Nephron progenitor cell (in vitro differentiated cells): ENCODE data around the gene TKTL1.

Source experiments
- DNase-seq: peaks from one replicate; pipeline ENCODE4 v3.0.0; 2021
- H3K27ac Mint-ChIP-seq: 2 replicates; pipeline ENCODE4 v1.8.0; 2021; ENCODE audit warnings: mild to moderate bottlenecking, moderate library complexity, mixed read lengths
- H3K27me3 Mint-ChIP-seq: 2 replicates; pipeline ENCODE4 v1.8.0; 2021; ENCODE audit warnings: mild to moderate bottlenecking, low read depth, mixed read lengths; ENCODE audit not compliant: poor library complexity
- H3K36me3 Mint-ChIP-seq: 2 replicates; pipeline ENCODE4 v1.8.0; 2021; ENCODE audit warnings: low read depth, mixed read lengths
- H3K4me1 Mint-ChIP-seq: 2 replicates; pipeline ENCODE4 v1.8.0; 2021; ENCODE audit warnings: mixed read lengths
- H3K4me3 Mint-ChIP-seq: 2 replicates; pipeline ENCODE4 v1.8.0; 2021; ENCODE audit warnings: mild to moderate bottlenecking, moderate library complexity, mixed read lengths
- H3K9me3 Mint-ChIP-seq: 2 replicates; pipeline ENCODE4 v1.8.0; 2021; ENCODE audit warnings: mild to moderate bottlenecking, moderate library complexity, mixed read lengths
- TF ChIP-seq, protein P1 (sequence below): fragments of 200-600 bp; sonication (generic); IDR thresholded peaks from 2 replicates; pipeline ENCODE4 v1.5.0; 2021; ENCODE audit warnings: antibody characterized with exemption

Gene TKTL1

GRCh38 chrX:154327038-154327820, 31.6 kb downstream of the TKTL1 start:
- no peak for DNase-seq
- Mint-ChIP-seq H3K9me3 (peaks cover 67% of the 10 kb centered on the region), H3K4me3 (no peak overlapping the region), H3K36me3 (no peaks in the 10 kb centered on the region), H3K27me3 (peaks cover 17% of the 10 kb centered on the region), H3K4me1 (peaks cover 53% of the 10 kb centered on the region), H3K27ac (no peak overlapping the region)
- TF ChIP-seq, protein P1, sequence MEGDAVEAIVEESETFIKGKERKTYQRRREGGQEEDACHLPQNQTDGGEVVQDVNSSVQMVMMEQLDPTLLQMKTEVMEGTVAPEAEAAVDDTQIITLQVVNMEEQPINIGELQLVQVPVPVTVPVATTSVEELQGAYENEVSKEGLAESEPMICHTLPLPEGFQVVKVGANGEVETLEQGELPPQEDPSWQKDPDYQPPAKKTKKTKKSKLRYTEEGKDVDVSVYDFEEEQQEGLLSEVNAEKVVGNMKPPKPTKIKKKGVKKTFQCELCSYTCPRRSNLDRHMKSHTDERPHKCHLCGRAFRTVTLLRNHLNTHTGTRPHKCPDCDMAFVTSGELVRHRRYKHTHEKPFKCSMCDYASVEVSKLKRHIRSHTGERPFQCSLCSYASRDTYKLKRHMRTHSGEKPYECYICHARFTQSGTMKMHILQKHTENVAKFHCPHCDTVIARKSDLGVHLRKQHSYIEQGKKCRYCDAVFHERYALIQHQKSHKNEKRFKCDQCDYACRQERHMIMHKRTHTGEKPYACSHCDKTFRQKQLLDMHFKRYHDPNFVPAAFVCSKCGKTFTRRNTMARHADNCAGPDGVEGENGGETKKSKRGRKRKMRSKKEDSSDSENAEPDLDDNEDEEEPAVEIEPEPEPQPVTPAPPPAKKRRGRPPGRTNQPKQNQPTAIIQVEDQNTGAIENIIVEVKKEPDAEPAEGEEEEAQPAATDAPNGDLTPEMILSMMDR: no peak

DNA sequence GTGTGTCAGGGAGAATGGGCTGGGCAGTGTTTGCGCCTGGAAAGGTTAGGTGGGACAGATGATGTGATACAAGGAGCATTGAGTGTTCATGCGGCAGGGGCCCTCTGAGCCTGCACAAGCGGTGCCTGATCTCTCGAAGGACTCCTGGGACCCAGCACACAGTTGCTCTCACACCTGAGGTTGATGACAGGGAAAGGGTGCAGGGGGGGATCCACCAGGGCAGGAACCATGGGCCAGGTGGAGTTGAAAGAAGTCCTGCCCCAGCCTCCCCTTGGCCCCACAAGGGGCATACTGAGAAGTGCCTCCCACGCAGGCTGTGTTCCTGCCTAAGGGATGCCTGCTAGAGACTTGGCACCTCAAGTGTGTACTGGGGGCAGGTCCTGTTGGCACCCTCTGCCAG, 33.1 kb downstream of the TKTL1 start:
- no peak overlapping the region for H3K4me3 Mint-ChIP-seq
- H3K27ac Mint-ChIP-seq: no peak overlapping the region
- peaks cover 70% of the 10 kb centered on the region for H3K9me3 Mint-ChIP-seq
- H3K36me3 Mint-ChIP-seq: no peaks in the 10 kb centered on the region
- no peak for DNase-seq
- H3K27me3 Mint-ChIP-seq: peaks cover 15% of the 10 kb centered on the region
- TF ChIP-seq, protein P1: no peak
- peaks cover 53% of the 10 kb centered on the region for H3K4me1 Mint-ChIP-seq

- TF ChIP-seq, protein P1: no peak
- H3K4me3 Mint-ChIP-seq: no peak overlapping the region
- DNase-seq: no peak
- peaks cover 10% of the 10 kb centered on the region for H3K27me3 Mint-ChIP-seq
- peaks cover 75% of the 10 kb centered on the region for H3K9me3 Mint-ChIP-seq
- H3K4me1 Mint-ChIP-seq: peaks cover 50% of the 10 kb centered on the region
- no peak overlapping the region for H3K27ac Mint-ChIP-seq
- no peaks in the 10 kb centered on the region for H3K36me3 Mint-ChIP-seq
These were observed 33.7 kb downstream of the TKTL1 start for GRCh38 chrX:154329294-154329693.

DNA sequence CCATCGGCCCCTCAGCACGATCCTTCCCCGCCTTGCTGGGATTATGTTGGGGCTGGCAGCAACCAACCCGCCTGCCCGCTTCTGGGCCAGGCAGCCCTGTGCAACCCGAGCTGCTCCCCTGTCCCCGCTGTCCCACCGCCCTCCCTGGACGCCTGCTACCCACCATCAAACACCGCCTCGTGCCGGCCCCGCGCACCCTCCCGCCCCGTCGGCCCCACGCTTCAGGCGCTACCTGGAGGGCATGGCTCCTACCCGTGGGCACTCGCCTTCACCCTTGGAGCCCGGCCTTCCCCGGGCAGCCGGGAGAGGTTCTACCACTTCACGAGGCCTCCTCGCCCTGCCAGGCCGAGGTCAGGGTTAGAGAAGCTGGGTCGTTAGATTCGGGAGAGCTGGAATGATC, 37.0 kb downstream of the TKTL1 start:
- no peak overlapping the region for H3K4me3 Mint-ChIP-seq
- TF ChIP-seq, protein P1: no peak
- no peak overlapping the region for H3K27ac Mint-ChIP-seq
- H3K36me3 Mint-ChIP-seq: no peaks in the 10 kb centered on the region
- peaks cover 17% of the 10 kb centered on the region for H3K4me1 Mint-ChIP-seq
- H3K27me3 Mint-ChIP-seq: peaks cover 19% of the 10 kb centered on the region
- DNase-seq: no peak
- H3K9me3 Mint-ChIP-seq: peaks cover 60% of the 10 kb centered on the region

DNA sequence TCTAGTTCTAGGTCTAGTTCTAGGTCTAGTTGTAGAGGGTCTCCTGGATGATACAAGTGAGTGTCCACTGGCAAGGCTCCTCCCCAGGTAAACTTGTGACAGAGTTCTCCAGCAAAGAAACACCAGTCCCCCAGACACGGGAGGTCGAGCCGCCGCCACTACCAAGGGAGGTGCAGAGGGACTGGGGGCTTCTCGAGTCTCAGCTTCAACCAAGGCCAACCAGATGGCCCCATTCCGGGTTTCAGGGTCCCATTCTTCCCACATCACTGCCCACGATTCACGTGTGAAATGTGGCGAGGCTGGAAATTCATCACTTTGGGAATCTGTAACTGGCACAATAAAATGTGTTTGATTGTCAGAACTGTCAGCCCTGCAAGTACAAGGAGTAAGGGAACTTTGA, 37.5 kb downstream of the TKTL1 start:
- H3K9me3 Mint-ChIP-seq: peaks cover 55% of the 10 kb centered on the region
- no peak overlapping the region for H3K27ac Mint-ChIP-seq
- peaks cover 14% of the 10 kb centered on the region for H3K4me1 Mint-ChIP-seq
- H3K4me3 Mint-ChIP-seq: no peak overlapping the region
- H3K36me3 Mint-ChIP-seq: no peaks in the 10 kb centered on the region
- H3K27me3 Mint-ChIP-seq: peaks cover 19% of the 10 kb centered on the region
- TF ChIP-seq, protein P1: no peak
- no peak for DNase-seq

- Mint-ChIP-seq H3K27ac (no peak overlapping the region), H3K36me3 (no peaks in the 10 kb centered on the region), H3K27me3 (peaks cover 17% of the 10 kb centered on the region), H3K9me3 (peaks cover 51% of the 10 kb centered on the region), H3K4me1 (peaks cover 14% of the 10 kb centered on the region), H3K4me3 (no peak overlapping the region)
- DNase-seq: no peak
- TF ChIP-seq, protein P1: no peak
These were observed 38.3 kb downstream of the TKTL1 start for GRCh38 chrX:154333837-154334271.
